Heart left ventricle (tissue), 16 donors: ENCODE measurements around the gene RPS6KB2. TPM values are rescaled to one million over a fixed set of nuclear protein-coding genes. Genes with fewer than 3 reads are reported as not detected.

Experiments
- ATAC-seq, 4 donors: fragments of 200-7000 bp; cut with Tn5 transposase; one replicate each; pipeline ENCODE4 v1.9.1; 2020 to 2022; ENCODE audit warnings: moderate library complexity in 4 of 4, mild to moderate bottlenecking in 3 of 4, moderate number of reproducible peaks in 1 of 4
- DNase-seq, 5 donors: peaks; one replicate each; pipeline ENCODE4 v3.0.0-alpha.2; 2020
- H3K27ac ChIP-seq, 12 donors: fragments of 200-600 bp; sonication (generic) in 4 of 12; one replicate each; pipeline versions ENCODE4 v1.5.0 to v1.8.0; 2016 to 2022; ENCODE audit warnings: mild to moderate bottlenecking in 2 of 12
- H3K27me3 ChIP-seq, 9 donors: fragments of 200-600 bp; sonication (generic) in 2 of 9; one replicate each; pipeline versions ENCODE4 v1.5.1 to v1.8.0; 2016 to 2022; ENCODE audit warnings: mild to moderate bottlenecking in 3 of 9
- H3K36me3 ChIP-seq, 9 donors: fragments of 200-600 bp; sonication (generic) in 2 of 9; one replicate each; pipeline versions ENCODE4 v1.5.0 to v1.8.0; 2018 to 2022; ENCODE audit warnings: mild to moderate bottlenecking in 2 of 9
- H3K4me1 ChIP-seq, 12 donors: fragments of 200-600 bp; sonication (generic) in 4 of 12; one replicate each; pipeline versions ENCODE4 v1.5.0 to v1.8.0; 2016 to 2022; ENCODE audit warnings: mild to moderate bottlenecking in 3 of 12
- H3K4me3 ChIP-seq, 12 donors: fragments of 200-600 bp; sonication (generic) in 4 of 12; one replicate each; pipeline versions ENCODE4 v1.5.0 to v1.8.0; 2017 to 2022; ENCODE audit warnings: mild to moderate bottlenecking in 9 of 12, moderate library complexity in 4 of 12
- H3K9me3 ChIP-seq, 12 donors: fragments of 200-600 bp; sonication (generic) in 4 of 12; one replicate each; pipeline versions ENCODE4 v1.5.0 to v1.8.0; 2016 to 2022; ENCODE audit warnings: mild to moderate bottlenecking in 1 of 12
- POLR2A ChIP-seq, 2 donors: fragments of 450-650 bp; IDR thresholded peaks; one replicate each; pipeline ENCODE4 v1.6.1; 2017; ENCODE audit warnings: antibody characterized with exemption in 2 of 2, mild to moderate bottlenecking in 2 of 2, moderate library complexity in 2 of 2
- WGBS, 4 donors: extraction: QIAGEN DNeasy Blood & Tissue Kit in 2 of 4; methylation state at CpG; one replicate each; pipeline versions ENCODE4 v1.1.5 to v1.1.7; 2013 to 2018; 5-methylcytosine and 5-hydroxymethylcytosine counted together
- intact Hi-C, 10 donors: fragments of 100-400 bp; cut with DNase I; formaldehyde crosslinking; loops; one replicate each; pipeline versions ENCODE4 v1.11.1 to v1.14.2; 2022
- polyA plus RNA-seq, 2 donors: library from polyadenylated mRNA; stranded (reverse); fragments of 200-250 nt; gene quantifications; one replicate each; pipeline ENCODE4 v1.2.3, GENCODE V29; 2013
- total RNA-seq, 9 donors: library from RNA; depleted of rRNA in 2 of 9; stranded (reverse); fragments of >200 nt in 2 of 9; fragmentation: NEBNext Ultra II Directional in 3 of 9; extraction: Animal tissue kit (Norgen Biotek cat#: 25700) in 3 of 9; gene quantifications; one replicate each; pipeline versions ENCODE4 v1.1.0 to v1.2.4, GENCODE V29; 2016 to 2023
- TF ChIP-seq, protein P1 (sequence below), 12 donors: fragments of 200-600 bp; sonication (generic) in 4 of 12; IDR thresholded peaks; one replicate each; pipeline versions ENCODE4 v1.5.0 to v1.8.0; 2018 to 2022; ENCODE audit warnings: antibody characterized with exemption in 12 of 12, mild to moderate bottlenecking in 5 of 12
- donor health status: ischemic (EF 13 %, LVEDD 7.1; RV severe dilation, severe dysfunction).
- donor health status: healthy with polysubstance abuse.
- donor health status: DM: no; HTN: yes; CAD: no.
- donor health status: DM: no; HTN: no; CAD: no.
- donor health status: ischemic (EF 25% LVEDD 6.9; RV normal size, moderate dysfunction).
- donor health status: ischemic (EF 25% LVEDD 5.7; RV mildly dilated, moderate dysfunction).
- donor health status: healthy.
- donor health status: DM: yes; HTN: yes; CAD: no.
- donor health status: ischemic (EF 35%, LVEDD 5.7; RV mildly dilated, moderate dysfunction).
- donor health status: nonischemic (EF 11% LVEDD 7.7; RV severe dilation, severe dysfunction).
- donor health status: DM: yes; HTN: yes; CAD: no.
- donor health status: PGD.
- donor health status: ischemic (EF 29% LVEDD 5.4; RV normal size, mild dysfunction).
- donor health status: nonischemic (EF 23%, LVEDD 6.1; RV moderate dilation, normal function).

Gene RPS6KB2
- total and polyA plus RNA-seq, 11 donors: 19.3 to 36.0 (median 26.0) TPM

DNA sequence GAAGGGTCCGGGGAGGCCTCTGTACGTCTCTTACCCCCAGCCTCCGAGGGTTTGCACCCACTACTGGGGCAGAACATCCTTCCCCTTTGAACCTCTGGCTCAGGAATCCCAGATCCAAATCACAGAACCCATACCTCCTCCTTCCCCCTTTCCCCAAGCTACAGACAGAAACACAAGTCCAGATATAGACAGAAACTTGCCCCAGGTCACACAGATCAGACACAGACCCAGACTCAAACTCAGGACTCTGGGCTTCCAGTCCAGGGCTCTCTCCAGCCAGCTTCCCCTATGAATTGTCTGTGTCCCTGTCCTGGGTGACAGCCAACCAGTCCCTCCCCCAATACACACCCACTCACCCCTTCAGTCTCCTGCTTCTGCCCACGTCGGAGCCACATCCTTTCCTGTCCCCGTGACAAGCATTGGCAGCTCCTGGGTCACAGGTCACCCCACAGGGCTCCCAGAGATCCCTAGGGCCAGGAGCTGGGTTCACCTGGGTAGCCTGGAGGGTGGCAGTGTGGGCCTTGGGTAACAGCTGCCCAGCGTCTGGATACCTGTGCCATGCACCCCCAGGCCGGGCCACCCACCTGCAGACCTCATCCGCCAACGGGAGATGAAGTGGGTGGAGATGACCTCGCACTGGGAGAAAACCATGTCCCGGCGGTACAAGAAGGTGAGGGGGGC is 23.6 kb upstream of the RPS6KB2 start:
- H3K27me3 ChIP-seq: peaks cover 0 to 9% (median 0%) of the 10 kb centered on the region in 9 donors
- intact Hi-C loops: loop anchor here in 8 of 10 donors (5.0 to 10.0 kb wide), 3 partner anchors 60 to 103 kb away; partner anchors contain the start of genes TMEM134 (in 7 of the 8), CDK2AP2 (in 1 of the 8) and PITPNM1 (in 1 of the 8)
- peak in 1 of 5 donors; percentile 67 for DNase-seq
- peaks cover 0 to 10% (median under 1%) of the 10 kb centered on the region in 9 donors for H3K36me3 ChIP-seq
- H3K4me3 ChIP-seq: peak overlapping the region in 4 of 12 donors; percentile 6 to 59 (median 39)
- H3K4me1 ChIP-seq: peaks cover 0 to 52% (median 22%) of the 10 kb centered on the region in 12 donors
- peak overlapping the region in 2 of 12 donors; percentile 59 to 91 for H3K27ac ChIP-seq
- ATAC-seq: no peak
- TF ChIP-seq, protein P1, sequence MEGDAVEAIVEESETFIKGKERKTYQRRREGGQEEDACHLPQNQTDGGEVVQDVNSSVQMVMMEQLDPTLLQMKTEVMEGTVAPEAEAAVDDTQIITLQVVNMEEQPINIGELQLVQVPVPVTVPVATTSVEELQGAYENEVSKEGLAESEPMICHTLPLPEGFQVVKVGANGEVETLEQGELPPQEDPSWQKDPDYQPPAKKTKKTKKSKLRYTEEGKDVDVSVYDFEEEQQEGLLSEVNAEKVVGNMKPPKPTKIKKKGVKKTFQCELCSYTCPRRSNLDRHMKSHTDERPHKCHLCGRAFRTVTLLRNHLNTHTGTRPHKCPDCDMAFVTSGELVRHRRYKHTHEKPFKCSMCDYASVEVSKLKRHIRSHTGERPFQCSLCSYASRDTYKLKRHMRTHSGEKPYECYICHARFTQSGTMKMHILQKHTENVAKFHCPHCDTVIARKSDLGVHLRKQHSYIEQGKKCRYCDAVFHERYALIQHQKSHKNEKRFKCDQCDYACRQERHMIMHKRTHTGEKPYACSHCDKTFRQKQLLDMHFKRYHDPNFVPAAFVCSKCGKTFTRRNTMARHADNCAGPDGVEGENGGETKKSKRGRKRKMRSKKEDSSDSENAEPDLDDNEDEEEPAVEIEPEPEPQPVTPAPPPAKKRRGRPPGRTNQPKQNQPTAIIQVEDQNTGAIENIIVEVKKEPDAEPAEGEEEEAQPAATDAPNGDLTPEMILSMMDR (IDR thresholded peaks at IDR 0.05): no peak
- no peak for TF ChIP-seq POLR2A (IDR thresholded peaks at IDR 0.05)
- H3K9me3 ChIP-seq: no peaks in the 10 kb centered on the region
- 73 to 83% (median 78%) methylated on average over 13 of the region's 13 CpGs for WGBS, 4 donors

- WGBS, 4 donors: 85 to 94% (median 92%) methylated on average over 6 of the region's 6 CpGs
- H3K4me3 ChIP-seq: peak overlapping the region in 2 of 12 donors; percentile 41 to 59
- peaks cover 0 to 52% (median 16%) of the 10 kb centered on the region in 12 donors for H3K4me1 ChIP-seq
- TF ChIP-seq, protein P1 (IDR thresholded peaks at IDR 0.05): no peak
- no peak for TF ChIP-seq POLR2A (IDR thresholded peaks at IDR 0.05)
- intact Hi-C loops: loop anchor here in 3 of 10 donors (10.0 kb wide), 1 partner anchor 60 kb away; the partner anchor contains the start of gene TMEM134 (in 3 of the 3)
- peaks cover 0 to 5% (median 0%) of the 10 kb centered on the region in 9 donors for H3K36me3 ChIP-seq
- peaks cover 0 to 15% (median under 1%) of the 10 kb centered on the region in 9 donors for H3K27me3 ChIP-seq
- no peak for DNase-seq
- ATAC-seq: no peak
- peak overlapping the region in 1 of 12 donors; percentile 91 for H3K27ac ChIP-seq
- H3K9me3 ChIP-seq: no peaks in the 10 kb centered on the region
These were observed 23.1 kb upstream of the RPS6KB2 start for GRCh38 chr11:67405196-67405567.

DNA sequence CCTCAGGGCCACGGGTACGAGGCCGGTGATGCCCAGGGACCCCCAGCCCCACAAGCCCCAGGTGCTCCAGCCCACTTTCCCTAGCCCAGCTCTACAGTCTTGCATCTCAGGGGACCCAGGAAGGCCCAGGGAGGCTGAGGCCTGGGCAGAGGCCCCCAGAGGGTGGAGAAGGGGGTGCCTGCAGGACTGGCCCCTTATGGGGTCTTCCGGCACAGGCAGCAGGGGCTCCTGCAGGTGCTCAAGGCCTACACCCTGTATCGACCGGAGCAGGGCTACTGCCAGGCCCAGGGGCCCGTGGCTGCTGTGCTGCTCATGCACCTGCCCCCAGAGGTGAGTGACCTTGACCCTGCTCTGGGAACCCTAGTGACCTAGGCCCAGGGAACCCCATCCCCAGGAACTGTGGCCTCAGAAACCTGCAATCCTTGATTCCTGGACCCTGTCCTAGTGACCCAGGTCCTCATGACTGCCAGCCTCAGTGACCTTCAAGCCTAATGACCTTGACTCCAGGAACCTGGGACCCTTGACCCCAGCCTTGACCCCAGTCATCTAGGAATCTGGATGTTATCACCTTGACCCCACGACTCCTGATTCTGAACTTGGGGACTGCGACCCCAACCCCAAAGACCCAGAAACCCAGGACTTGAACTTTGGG is 22.5 kb upstream of the RPS6KB2 start:
- TF ChIP-seq, protein P1 (IDR thresholded peaks at IDR 0.05): no peak
- TF ChIP-seq POLR2A (IDR thresholded peaks at IDR 0.05): no peak
- peaks cover 0 to 48% (median 10%) of the 10 kb centered on the region in 12 donors for H3K4me1 ChIP-seq
- 84 to 92% (median 89%) methylated on average over 3 to 9 of the region's 9 CpGs for WGBS, 4 donors
- ATAC-seq (no peak), DNase-seq (no peak)
- H3K9me3 ChIP-seq: no peaks in the 10 kb centered on the region
- peaks cover 0 to 21% (median 3%) of the 10 kb centered on the region in 9 donors for H3K27me3 ChIP-seq
- H3K27ac ChIP-seq: peak overlapping the region in 1 of 12 donors; percentile 91
- H3K36me3 ChIP-seq: no peaks in the 10 kb centered on the region
- peak overlapping the region in 1 of 12 donors; percentile 59 for H3K4me3 ChIP-seq
- intact Hi-C loops: loop anchor here in 3 of 10 donors (10.0 kb wide), 1 partner anchor 59 kb away; the partner anchor contains the start of gene TMEM134 (in 3 of the 3)
